Stimulated activated CD4-positive, alpha-beta T cell treated with anti-CD3 and anti-CD28 coated beads, Interleukin-2, amount 100 ng/mL, for 24 hours (primary cell): ENCODE data around the gene FAM174A.

Experiments used
- DNase-seq, 2 donors: peaks; one replicate each; pipeline ENCODE4 v3.0.0-alpha.2; 2020

The FAM174A gene

DNA sequence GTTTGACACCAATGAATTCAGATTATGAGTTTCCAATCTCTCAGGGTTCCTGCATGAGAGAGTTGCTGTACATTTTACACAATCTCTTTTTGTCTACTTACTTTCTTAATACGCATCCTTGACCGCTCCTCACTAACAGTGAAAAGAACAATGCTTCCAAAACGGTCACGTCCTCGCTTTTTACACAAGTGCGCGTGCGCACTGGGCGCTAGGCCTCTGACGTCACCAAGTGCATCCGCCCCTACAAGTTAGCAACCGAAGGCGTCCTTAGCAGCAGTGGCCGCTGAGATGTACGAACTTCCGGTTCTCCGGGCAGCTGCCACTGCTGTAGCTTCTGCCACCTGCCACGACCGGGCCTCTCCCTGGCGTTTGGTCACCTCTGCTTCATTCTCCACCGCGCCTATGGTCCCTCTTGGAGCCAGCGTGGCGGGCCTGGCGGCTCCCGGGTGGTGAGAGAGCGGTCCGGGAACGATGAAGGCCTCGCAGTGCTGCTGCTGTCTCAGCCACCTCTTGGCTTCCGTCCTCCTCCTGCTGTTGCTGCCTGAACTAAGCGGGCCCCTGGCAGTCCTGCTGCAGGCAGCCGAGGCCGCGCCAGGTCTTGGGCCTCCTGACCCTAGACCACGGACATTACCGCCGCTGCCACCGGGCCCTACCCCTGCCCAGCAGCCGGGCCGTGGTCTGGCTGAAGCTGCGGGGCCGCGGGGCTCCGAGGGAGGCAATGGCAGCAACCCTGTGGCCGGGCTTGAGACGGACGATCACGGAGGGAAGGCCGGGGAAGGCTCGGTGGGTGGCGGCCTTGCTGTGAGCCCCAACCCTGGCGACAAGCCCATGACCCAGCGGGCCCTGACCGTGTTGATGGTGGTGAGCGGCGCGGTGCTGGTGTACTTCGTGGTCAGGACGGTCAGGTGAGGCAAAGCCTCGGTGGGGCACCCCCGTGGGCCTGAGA, at the start of gene FAM174A:
TSS of gene FAM174A (plus strand) at position 315 of the 946 bp plus-strand sequence. CDS start at position 472, 157 bp downstream.
- DNase-seq = peak; percentile 92 to 93

DNA sequence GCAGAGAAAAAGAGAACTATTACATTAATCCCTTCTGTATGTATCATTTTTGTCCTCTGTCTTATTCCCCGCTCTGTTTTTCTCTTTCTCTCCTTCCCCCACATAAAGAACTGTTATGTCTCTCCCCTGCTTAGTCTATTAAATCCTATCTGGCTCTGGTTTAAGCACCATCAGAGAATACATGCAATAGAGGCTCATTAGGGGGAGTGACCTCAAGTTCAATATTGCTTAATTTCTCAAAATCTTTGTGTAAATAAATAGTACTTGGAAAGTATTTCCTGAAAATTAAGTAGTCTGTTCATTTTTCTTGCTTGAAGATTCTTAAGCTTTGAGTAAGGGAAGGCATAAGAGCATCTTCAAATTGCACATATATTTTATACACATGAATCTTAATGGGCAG, 41.2 kb upstream of the FAM174A start:
- no peak for DNase-seq

DNA sequence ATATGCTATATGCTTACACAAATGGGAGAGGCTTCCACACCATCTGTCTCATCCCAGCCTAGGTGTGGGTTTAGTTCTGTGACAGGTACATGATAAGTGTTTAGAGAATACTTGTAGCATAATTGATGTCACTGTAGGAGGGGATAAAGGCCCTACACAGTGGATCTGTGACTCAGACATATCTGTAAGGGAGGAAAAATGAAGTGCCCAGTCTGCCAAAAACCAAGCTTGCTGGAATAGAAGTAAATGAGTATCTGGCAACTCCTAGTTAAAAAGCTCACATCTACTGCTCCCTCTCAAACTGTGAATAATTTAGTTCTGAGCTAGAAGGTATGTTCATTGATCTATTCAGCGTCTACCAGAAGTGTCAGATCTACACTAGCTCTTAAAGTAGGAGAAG, 38.9 kb upstream of the FAM174A start:
- no peak for DNase-seq

DNA sequence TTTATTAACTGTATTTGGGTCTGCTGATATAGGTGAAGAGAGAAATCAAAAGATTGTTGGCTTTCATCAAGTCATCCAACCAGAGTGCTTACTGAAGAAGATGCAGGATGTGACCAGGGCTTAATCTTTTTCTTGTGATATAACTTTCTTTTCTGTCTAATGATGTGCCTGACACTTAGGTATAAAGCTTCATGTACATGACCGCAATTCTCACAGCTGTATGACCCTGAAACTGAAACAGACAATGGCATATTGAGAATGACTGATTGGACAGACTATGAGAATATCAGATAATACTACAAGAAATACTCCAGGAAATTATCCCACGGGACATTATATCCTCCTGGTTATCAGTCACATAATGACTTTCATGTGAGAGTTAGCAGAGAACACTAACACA, 32.5 kb upstream of the FAM174A start:
- no peak for DNase-seq

DNA sequence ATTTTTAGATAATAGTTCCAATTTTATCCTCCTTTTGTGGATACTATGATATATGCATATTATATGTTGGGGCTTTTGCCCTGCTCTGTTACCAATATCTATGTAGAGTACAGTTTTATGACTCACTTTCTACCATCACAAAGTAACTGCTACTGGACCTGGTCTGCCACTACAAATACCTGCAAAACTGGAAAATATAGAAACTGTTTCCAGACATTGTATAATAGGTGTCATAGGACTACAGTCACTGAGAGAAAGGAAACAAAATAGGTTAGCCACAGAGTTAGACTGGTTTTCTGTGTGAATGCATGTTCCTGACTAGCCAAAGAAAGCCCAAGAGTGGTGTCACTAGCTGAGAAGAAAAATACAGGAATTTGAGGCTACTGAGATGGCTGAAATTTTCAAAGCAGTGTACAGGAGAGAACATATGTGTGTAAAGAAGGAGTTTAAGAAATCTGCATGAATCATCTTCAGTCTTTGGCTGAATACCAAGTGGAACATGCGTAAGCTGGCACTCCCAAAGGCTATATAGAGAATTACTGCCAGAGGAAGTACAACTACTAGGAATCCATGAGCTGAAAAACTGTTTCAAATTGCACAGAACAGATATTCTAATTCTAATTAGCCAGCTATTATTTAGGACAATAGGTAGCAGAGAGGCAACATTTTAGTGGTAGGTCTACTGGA, 29.0 kb upstream of the FAM174A start:
- DNase-seq = no peak

DNA sequence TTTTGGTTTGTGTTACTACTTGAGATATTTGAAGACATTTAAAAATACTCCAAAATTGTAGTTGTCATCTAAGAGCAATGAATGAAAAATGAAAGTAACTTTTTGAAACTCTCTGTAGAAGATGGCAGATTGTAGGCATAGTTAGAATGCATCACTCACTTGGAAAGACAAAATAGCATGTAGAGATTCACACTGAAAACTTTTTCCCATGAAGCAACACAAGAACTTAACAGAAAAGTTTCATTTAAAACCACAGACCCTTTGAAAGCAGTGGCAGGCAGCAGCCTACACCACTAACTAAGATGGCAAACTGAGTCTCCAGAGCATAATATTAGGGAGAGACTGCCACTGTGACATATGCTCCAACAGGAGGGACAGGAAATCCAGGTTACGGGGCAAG, 18.9 kb upstream of the FAM174A start:
- no peak for DNase-seq

DNA sequence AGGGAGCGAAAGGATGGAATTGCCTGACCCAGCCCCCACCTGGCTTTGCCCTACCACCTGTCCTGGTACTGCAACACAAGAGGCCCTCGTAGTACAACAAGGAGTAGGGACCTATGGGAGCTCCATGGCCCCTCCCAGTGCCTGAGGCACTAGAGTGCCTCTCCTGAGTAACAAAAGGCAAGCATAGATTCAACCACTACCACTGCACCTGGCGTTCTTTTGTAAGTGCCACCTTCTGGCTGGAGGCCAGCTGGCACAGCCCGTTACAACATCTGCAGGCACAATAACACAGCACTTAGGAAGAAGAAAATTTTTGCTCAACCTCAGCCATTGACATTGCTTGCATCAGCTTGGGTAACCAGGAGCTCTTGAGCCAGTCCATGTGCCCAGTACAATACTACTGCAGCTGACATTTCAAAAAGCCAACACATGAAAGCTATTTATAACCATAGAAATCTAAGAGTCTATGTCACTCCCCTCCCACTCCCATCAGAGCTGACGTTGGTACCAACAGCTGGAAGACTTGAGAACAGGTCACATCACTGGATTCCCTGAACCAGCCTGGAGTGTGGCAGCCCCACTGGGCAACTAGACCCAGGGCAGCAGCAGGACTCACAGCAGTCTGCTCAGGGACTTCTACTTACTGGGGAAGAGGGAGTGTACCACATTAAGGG, 17.7 kb upstream of the FAM174A start:
- DNase-seq = no peak

DNA sequence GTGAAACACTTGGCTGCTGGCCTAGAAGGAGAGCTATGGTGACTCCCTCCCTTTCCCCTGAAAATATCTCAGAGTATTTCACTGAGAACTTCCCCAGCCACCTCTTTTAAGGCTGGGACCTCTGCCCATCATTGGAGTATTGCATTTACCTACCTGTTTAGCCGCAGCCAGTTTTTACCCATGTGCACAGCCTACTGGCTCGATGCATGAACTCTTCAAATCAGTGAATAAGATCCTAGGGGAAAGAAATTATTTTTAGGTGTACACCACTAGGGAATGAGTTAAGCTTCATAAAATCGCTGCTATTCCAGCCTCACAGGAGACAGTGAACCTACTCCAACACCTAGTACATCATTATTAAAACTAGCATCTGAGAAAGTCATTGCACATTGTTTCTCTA, 16.8 kb upstream of the FAM174A start:
- DNase-seq = no peak

DNA sequence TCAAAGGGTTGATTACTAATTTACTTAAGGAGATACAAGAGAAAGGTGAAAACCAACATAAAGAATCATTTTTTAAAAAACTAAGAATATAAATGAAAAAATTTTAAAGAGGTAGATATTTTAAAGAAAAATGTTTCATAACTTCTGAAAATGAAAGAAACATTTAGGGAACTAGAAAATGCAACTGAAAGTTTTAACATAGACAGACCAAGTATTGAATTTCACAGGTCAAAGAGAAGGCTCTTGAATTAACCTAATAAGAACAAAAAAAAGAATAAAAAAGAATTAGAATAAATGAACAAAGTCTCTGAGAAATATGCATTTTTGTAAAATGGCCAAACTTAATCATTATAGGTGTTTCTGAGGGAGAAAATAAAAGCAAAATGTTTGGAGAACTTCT, 16.1 kb upstream of the FAM174A start:
- DNase-seq = no peak

DNA sequence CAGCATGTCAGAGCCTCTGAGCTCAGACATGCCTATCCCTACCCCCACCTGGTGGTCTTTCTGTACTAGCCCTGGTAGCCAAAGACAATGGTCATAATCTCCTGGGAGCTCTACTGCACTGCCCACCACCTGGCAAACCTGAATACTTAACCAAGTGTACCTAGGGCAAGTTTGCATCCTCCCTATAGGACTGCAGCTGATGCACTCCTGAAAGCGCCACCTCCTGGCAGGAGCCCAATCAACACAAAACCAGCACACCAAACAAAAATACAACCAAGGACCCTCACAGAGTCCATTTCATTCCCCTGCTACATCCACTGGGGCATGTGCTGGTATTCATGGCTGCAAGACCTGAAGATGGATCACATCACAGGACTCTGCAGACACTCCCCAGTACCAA, 14.8 kb upstream of the FAM174A start:
- DNase-seq = no peak

DNA sequence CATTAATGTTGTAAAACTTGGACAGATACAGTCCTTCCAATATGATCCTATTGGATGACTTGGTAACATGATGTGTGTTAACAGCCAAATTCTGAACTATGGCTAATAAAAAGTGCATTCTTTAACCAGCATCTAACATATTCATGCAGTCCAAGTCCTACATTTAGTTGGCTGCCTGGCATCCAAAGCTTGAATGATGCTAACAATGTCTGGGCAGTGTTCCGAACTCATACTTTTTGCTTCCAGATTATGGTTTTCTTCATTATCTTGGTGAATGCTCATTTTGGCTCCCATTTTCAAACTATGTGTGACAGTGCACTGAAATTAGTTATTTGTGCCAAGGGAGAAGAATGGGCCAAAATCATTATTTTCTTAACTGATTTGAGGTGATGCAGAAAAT, 2.8 kb downstream of the FAM174A start:
- DNase-seq = no peak

DNA sequence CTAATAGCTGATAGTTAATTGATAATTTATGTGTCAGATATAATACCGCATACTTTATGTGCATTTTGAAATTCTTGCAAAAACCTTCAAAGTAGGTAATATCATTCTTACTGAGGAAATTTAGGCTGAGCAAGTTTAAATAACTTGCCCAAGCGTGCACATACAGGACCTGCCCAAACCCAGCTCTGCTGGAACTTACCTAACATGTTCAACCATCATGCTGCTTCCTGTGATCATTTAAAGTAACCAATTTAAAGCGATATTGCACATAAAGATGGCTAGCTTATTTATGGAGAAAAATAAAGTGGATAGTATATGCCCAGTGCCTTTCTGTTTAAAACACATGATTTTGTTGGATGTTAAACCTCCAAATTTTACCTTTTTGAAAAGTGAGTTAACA, 4.3 kb downstream of the FAM174A start:
- DNase-seq = no peak

DNA sequence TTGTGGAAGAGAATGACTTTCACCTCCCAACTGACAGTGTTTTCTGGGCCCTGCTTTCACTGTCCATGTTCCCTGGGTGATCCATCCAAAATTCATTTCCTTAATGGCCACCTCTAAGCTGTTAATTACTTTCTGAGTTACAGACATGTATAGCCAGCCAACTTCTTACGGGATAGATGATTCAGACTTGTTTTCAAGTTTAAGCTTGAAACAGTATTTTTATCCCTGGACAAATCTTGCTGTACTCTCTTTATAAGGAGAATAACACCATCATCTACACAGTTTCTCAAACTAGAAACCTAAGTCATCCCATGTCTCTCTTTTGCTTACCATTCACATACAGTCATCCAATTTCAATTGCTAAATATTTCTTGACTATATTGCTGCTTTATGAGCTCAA, 6.9 kb downstream of the FAM174A start:
- DNase-seq = no peak

DNA sequence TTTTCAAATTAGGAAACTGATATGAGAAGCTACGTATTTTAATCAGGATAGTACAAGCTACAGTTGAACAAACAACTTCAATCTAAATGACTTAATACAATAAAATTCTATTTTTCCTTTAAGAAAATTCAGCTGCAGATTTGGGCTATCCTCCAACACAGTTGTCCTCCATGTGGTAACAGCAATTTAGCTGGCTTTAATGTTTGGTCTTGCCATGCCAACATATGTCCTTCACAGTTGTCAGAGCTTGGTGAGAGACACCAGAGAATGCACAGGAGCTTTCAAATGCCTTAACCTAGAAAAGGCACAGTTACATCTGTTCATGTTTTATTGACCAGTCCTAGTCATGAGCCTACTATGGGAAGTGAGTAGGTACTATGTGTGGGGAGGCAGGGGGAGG, 10.8 kb downstream of the FAM174A start:
- DNase-seq = no peak

DNA sequence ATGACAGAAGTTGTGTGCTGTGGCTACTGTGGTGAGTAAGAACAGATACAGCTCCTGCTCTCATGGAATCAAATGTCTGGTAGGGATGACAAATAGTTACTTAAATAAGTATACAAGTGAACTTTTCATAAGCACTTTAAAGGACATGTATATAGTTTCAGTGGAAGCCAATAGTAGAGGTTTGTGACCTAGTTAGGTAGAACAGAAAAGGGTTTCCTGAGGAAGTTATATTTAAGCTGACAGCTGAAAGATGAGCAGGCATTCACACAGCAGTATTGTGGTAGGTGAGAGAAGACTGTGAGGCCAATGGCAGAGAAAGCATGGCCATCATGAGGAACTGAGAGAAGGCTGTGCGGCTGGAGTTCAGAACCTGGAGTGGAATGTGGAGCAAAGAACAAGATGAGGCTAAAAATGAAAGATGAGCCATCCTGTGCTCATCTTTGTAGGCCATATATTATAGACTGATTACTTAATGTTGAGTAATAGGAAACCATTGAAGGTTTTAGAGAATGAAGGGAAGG, 15.4 kb downstream of the FAM174A start:
- no peak for DNase-seq

DNA sequence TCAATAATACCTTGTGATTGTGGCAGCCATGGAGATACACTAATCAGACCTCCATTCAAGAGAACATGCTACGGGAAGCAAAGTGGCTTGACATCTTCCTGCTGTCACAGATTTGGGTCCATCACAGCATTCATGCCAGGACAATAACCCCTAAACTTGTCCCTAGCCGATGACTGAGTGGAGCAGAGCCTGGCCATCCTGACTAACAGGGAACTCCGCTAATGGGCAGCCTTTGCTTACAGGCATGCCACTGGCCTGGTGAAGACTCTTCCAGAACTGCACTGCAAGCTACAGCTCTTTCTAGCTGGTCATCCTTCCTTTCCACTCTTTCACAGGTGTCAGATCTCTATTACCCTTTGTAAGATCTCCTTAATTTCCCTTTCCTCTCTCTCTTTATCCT, 16.0 kb downstream of the FAM174A start:
- no peak for DNase-seq

DNA sequence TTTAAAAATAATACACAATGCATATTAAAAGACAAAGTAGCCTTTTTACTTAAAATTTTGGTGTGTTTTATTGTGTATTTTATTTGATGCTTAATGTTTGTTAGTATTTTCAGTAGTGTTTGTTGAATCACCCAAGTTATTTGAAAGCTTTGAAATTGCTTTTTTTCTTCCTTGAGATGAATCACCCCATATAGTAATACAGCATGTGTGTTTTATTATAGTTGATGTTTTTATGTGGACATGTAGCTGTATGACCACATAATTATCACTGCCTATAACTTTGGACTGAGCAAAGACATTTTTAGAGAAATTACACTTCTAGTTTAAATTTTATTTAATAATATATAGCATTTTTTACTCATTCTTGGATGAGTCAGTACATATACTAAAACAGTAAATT, 18.0 kb downstream of the FAM174A start:
- DNase-seq = no peak

DNA sequence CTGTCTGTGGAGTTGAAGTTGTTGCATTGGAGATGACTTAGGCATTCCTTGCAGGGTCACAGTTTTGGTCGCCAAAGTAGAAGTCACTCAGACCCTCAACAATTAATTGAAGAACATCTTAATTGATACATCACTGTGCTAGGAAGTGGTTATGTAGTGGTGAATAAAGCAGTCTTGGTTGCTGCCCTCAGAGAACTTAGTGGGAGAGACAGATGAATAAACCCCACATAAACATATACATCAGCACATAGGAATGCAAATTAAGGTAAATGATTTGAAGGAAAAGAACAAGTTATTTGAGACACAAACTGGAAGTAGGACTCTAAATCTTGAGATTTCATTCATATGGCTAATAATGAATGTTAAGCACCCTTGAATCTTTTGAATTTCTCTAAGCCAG, 25.7 kb downstream of the FAM174A start:
- DNase-seq = no peak

DNA sequence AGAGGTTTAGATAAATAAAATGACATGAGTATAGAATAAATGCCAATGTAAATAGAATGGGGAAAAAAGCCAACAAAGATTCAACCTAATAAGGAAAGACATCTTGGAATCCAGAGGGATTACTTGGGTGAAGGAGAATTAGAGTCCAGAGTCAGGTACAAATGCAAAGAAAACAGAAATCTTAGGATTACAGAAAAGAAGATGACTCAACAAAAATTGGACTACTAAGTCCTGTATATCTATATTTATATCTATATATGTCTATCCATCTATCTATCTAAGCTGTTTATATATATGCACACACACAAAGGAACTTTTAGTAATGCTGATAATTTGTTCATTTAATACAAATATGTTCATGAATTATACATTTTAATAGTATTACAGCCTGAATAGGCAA, 27.6 kb downstream of the FAM174A start:
- DNase-seq = no peak

DNA sequence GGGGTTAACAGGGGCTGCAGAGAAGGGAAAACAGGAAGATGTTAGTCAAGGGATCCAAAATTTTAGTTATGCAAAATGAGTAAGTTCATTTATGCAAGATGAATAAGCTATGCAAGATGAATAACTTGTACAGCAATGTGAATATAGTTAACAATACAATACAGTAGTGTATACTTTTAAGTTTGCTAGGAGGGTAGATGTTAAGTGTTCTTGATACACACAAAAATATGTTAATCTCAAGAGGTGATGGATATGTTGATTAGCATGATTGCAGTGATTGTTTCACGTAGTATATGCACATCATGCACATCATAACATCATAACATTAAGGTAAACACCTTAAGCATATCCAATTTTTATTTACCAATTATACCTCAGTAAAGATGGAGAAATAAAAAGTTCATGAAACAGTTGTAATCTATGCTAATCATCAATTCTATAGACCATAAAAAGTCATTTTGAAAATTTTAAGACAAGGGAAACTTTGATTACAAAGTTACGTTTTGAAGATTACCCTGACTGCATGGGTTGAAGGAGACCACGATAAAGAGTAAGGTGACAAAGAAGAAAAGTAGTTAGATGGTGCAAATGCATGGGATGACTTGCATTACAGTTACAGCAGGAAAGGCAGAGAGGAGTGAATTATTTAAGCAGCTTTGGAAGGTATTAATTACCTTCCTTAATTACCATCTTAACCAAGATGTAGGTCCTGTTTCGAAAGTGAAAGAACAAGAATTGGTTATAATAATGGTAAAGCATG, 31.4 kb downstream of the FAM174A start:
- no peak for DNase-seq

DNA sequence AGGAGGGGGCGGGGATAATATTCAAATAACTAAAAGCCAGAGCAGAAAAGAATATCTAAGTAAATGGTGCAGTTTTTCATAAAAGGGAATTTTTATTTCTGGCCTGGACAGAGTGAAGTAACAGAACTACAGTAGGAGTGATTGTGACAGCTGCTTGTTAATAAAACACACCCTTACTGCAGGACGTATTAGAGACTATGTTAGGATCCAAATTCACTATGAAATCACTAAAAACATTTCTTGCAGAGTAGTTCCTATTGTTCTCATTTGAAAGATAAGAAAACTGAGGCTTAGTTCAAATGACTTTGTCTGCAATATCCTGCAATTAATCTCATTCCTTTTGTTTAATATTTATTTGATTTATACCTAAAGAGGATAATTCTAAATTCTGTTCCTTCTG, 39.5 kb downstream of the FAM174A start:
- no peak for DNase-seq

DNA sequence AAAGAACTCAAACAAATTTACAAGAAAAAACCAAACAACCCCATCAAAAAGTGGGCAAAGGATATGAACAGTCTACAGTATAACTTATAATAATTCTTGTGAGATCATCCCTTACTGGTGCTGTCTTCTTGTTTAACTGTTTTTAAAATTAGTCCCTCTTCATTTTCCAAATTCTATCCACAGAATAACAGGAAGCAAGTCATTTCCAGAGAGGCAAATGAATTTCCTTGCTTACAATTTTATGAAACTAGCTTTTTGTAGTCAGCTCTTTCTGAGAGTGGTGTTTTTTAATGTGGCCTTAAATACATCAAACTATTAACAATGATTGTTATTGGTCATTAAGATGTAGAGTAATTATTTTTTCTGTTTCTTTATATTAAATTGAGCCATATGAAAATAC, 40.6 kb downstream of the FAM174A start:
- no peak for DNase-seq
